ENCODE data around the gene CCS. TPM values are rescaled to one million over a fixed set of nuclear protein-coding genes. Genes with fewer than 3 reads are reported as not detected.

The CCS gene
- total RNA-seq, 1 donor from 2014 or later = 42.5 TPM

- Histone ChIP-seq H3K27ac (peak overlapping the region; percentile 68), H3K27me3 (no peaks in the 10 kb centered on the region), H3K4me3 (peak overlapping the region; percentile 52 to 86), H3K9me3 (no peaks in the 10 kb centered on the region), H3K36me3 (no peaks in the 10 kb centered on the region), H3K4me1 (peaks cover 32% of the 10 kb centered on the region)
- DNase-seq (ENCODE audit: extremely low spot score in 2 of 2) = no peak
- TF ChIP-seq POLR2AphosphoS5 (IDR thresholded peaks at IDR 0.05; ENCODE audit: insufficient read depth in 1 of 2, low read depth in 1 of 2) = no peak
- no peak for TF ChIP-seq POLR2A (IDR thresholded peaks at IDR 0.05)
- no peak for TF ChIP-seq CTCF (IDR thresholded peaks at IDR 0.05)
- intact Hi-C loops (cut with DNase I) = no loop called here
These were observed 665 bp downstream of the CCS start for GRCh38 chr11:66593650-66594049.

- TF ChIP-seq POLR2A (IDR thresholded peaks at IDR 0.05) (no peak), POLR2AphosphoS5 (IDR thresholded peaks at IDR 0.05; ENCODE audit: insufficient read depth in 1 of 2, low read depth in 1 of 2) (no peak), CTCF (IDR thresholded peaks at IDR 0.05) (no peak)
- intact Hi-C loops (cut with DNase I) = no loop called here
- Histone ChIP-seq H3K36me3 (peaks cover 0 to 14% of the 10 kb centered on the region in 2 donors), H3K4me3 (no peak overlapping the region), H3K27me3 (no peaks in the 10 kb centered on the region), H3K9me3 (no peaks in the 10 kb centered on the region), H3K27ac (no peak overlapping the region), H3K4me1 (peaks cover 32% of the 10 kb centered on the region)
- DNase-seq (ENCODE audit: extremely low spot score in 2 of 2) = no peak
These were observed 2.4 kb downstream of the CCS start for GRCh38 chr11:66595245-66595904.

- Histone ChIP-seq H3K27ac (no peak overlapping the region), H3K27me3 (no peaks in the 10 kb centered on the region), H3K4me3 (no peak overlapping the region), H3K36me3 (peaks cover 0 to 18% of the 10 kb centered on the region in 2 donors), H3K9me3 (no peaks in the 10 kb centered on the region), H3K4me1 (peaks cover 16% of the 10 kb centered on the region)
- intact Hi-C loops (cut with DNase I) = no loop called here
- no peak for DNase-seq (ENCODE audit: extremely low spot score in 2 of 2)
- TF ChIP-seq CTCF (IDR thresholded peaks at IDR 0.05) = no peak
- no peak for TF ChIP-seq POLR2AphosphoS5 (IDR thresholded peaks at IDR 0.05; ENCODE audit: insufficient read depth in 1 of 2, low read depth in 1 of 2)
- TF ChIP-seq POLR2A (IDR thresholded peaks at IDR 0.05) = no peak
These were observed 6.0 kb downstream of the CCS start for GRCh38 chr11:66598993-66599392.

- no peak for TF ChIP-seq CTCF (IDR thresholded peaks at IDR 0.05)
- TF ChIP-seq POLR2AphosphoS5 (IDR thresholded peaks at IDR 0.05; ENCODE audit: insufficient read depth in 1 of 2, low read depth in 1 of 2) = no peak
- TF ChIP-seq POLR2A (IDR thresholded peaks at IDR 0.05) = no peak
- no peaks in the 10 kb centered on the region for H3K9me3 ChIP-seq
- H3K27me3 ChIP-seq = no peaks in the 10 kb centered on the region
- H3K4me1 ChIP-seq = peaks cover 5% of the 10 kb centered on the region
- H3K36me3 ChIP-seq = peaks cover 0 to 20% of the 10 kb centered on the region in 2 donors
- H3K27ac ChIP-seq = no peak overlapping the region
- no peak for DNase-seq (ENCODE audit: extremely low spot score in 2 of 2)
- H3K4me3 ChIP-seq = no peak overlapping the region
- intact Hi-C loops (cut with DNase I) = no loop called here
These were observed 7.2 kb downstream of the CCS start for GRCh38 chr11:66600219-66600618.

GRCh38 chr11:66600631-66601233 lies 7.7 kb downstream of the CCS start:
- H3K9me3 ChIP-seq = no peaks in the 10 kb centered on the region
- H3K36me3 ChIP-seq = peaks cover 0 to 25% of the 10 kb centered on the region in 2 donors
- no peaks in the 10 kb centered on the region for H3K27me3 ChIP-seq
- peaks cover under 1% of the 10 kb centered on the region for H3K4me1 ChIP-seq
- no peak for DNase-seq (ENCODE audit: extremely low spot score in 2 of 2)
- H3K4me3 ChIP-seq = no peak overlapping the region
- intact Hi-C loops (cut with DNase I) = no loop called here
- no peak overlapping the region for H3K27ac ChIP-seq
- TF ChIP-seq CTCF (IDR thresholded peaks at IDR 0.05) = no peak
- no peak for TF ChIP-seq POLR2A (IDR thresholded peaks at IDR 0.05)
- no peak for TF ChIP-seq POLR2AphosphoS5 (IDR thresholded peaks at IDR 0.05; ENCODE audit: insufficient read depth in 1 of 2, low read depth in 1 of 2)

Data from vagina (tissue), 2 donors.